ENCODE measurements around the gene CAMK1G. TPM values are rescaled to one million over a fixed set of nuclear protein-coding genes. Genes with fewer than 3 reads are reported as not detected.

The CAMK1G gene
- total and polyA plus RNA-seq, 8 donors, result 0.29 to 9.9 (median 8.2) TPM

DNA sequence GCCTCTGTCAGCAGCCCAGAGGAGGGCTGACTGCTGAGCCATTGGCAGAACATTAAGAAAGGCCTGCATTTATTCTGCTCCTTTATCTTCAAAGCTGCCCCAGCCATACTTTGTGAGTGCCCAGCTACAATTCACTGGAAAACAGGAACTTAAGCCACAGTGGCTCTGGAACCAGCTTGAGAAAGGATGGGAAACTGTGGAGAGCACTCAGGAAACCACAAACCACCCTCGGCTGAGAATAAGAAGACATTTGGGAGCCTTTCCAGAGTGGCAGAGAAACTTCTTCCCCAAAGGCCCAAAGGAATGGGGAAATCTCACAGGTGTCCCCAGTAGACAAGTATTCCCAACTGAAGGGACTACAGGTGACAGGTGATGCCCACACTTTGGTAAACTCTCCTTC lies 66.9 kb downstream of the CAMK1G start:
- TF ChIP-seq, protein P1, sequence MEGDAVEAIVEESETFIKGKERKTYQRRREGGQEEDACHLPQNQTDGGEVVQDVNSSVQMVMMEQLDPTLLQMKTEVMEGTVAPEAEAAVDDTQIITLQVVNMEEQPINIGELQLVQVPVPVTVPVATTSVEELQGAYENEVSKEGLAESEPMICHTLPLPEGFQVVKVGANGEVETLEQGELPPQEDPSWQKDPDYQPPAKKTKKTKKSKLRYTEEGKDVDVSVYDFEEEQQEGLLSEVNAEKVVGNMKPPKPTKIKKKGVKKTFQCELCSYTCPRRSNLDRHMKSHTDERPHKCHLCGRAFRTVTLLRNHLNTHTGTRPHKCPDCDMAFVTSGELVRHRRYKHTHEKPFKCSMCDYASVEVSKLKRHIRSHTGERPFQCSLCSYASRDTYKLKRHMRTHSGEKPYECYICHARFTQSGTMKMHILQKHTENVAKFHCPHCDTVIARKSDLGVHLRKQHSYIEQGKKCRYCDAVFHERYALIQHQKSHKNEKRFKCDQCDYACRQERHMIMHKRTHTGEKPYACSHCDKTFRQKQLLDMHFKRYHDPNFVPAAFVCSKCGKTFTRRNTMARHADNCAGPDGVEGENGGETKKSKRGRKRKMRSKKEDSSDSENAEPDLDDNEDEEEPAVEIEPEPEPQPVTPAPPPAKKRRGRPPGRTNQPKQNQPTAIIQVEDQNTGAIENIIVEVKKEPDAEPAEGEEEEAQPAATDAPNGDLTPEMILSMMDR (IDR thresholded peaks at IDR 0.05), result no peak
- DNase-seq (no peak), ATAC-seq (peak; percentile 2)
- Histone ChIP-seq H3K9me3 (no peaks in the 10 kb centered on the region), H3K27ac (peak overlapping the region; percentile 81 to 85), H3K4me1 (peaks cover 44 to 86% of the 10 kb centered on the region in 2 donors), H3K27me3 (no peaks in the 10 kb centered on the region), H3K4me3 (peak overlapping the region in 1 of 2 donors; percentile 35), H3K36me3 (no peaks in the 10 kb centered on the region)
- intact Hi-C loops (cut with DNase I), result no loop called here

DNA sequence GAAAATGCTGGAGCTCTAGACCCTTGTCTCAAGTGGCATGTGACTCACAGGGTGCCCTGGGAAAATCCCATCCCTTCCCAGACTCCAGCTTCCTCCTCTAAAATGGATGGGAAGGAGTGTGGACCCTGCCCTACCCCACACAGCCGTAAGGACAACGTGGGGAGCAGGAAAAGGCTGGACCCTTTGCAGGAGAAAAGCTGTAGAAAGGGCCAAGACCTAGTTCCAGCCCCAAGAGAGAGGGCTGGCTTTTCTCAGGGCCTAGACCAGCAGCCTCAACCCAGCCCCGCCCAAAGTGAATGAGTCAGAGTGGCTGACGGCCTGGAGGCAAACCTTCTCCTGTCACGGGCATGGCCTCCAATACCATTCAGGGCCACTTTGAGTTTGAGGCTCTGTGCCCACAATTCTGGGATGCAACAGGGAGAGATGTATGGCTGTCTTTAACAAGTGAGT lies 67.6 kb downstream of the CAMK1G start:
- H3K4me3 ChIP-seq, result peak overlapping the region in 1 of 2 donors; percentile 35
- intact Hi-C loops (cut with DNase I), result no loop called here
- TF ChIP-seq, protein P1 (IDR thresholded peaks at IDR 0.05), result no peak
- H3K27ac ChIP-seq, result peak overlapping the region; percentile 81 to 85
- H3K4me1 ChIP-seq, result peaks cover 42 to 93% of the 10 kb centered on the region in 2 donors
- DNase-seq, result peak in 2 of 4 donors; percentile 86 to 93
- no peaks in the 10 kb centered on the region for H3K27me3 ChIP-seq
- no peaks in the 10 kb centered on the region for H3K9me3 ChIP-seq
- peak; percentile 75 for ATAC-seq
- no peaks in the 10 kb centered on the region for H3K36me3 ChIP-seq

DNA sequence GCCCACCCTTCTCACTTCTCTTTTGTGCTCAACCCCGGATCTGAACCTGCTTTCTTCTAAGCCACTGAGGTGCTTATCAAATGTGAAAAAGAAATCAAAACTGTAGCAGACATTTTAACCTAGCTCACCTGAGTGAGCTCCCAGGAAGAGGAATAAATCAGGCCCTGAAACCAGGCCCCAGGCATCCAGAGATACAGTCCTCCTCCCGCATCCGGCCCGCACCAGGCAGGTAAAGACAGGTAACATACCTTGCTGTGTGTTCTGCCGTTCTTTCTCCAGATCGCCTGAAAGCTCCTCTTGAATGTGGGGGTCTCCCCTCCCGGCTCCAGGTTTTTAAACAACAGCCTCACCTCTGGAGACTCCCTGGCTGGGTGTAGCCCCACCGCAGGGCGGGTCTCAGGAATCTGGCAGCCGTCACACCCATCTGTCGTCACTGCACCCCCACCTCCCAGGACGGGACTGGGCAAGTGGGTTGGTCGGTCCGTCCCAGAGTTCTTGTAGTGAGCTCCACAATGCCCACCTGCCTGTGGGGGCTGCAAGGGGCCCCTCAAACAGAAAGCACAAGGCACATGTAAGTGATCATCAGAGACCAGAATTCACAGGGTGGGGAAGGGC lies 68.7 kb downstream of the CAMK1G start, which contains the start of gene LAMB3:
LAMB3 (minus strand) TSS at position 305 of the 615 bp plus-strand sequence. CDS start 1,481 bp downstream, outside the sequence.
- TF ChIP-seq, protein P1 (IDR thresholded peaks at IDR 0.05), result no peak
- Histone ChIP-seq H3K4me1 (peaks cover 35 to 93% of the 10 kb centered on the region in 2 donors), H3K4me3 (peak within 1 kb of the TSS; percentile 7 to 35), H3K27me3 (no peaks in the 10 kb centered on the region), H3K9me3 (no peaks in the 10 kb centered on the region), H3K27ac (peak within 1 kb of the TSS; percentile 81 to 85), H3K36me3 (no peaks in the 10 kb centered on the region)
- intact Hi-C loops (cut with DNase I), result no loop called here
- peak; percentile 69 for ATAC-seq
- DNase-seq, result peak in 3 of 4 donors; percentile 69 to 91 (median 78)

DNA sequence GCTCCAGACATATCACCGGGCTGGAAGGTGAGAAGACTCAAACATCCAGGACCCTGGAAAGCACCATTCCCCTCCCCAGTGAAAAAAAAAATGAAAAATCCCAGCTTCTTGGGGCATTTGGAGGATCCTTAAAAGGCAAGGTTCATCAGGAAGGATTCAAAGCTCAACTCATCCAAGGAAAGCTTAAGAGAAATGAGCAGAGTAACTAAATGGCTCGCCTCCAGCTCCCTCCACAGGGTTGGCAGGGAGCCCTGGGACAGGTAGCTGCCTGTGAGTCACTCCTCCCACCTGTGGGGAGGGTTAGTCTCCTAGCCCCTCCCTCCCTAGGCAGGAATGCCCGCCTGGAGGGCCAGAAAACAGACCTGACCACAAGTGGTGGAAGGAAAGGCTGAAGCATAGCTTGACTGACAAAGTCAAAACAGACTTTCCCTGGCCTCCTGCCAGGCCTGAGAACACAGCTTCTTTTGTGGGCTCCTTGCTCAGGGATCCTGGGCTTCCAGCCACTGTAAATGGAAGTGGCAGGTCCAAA lies 69.4 kb downstream of the CAMK1G start:
- intact Hi-C loops (cut with DNase I), result no loop called here
- ATAC-seq, result peak; percentile 81
- Histone ChIP-seq H3K36me3 (no peaks in the 10 kb centered on the region), H3K4me3 (peak overlapping the region in 1 of 2 donors; percentile 35), H3K27ac (peak overlapping the region; percentile 81 to 85), H3K27me3 (no peaks in the 10 kb centered on the region), H3K4me1 (peaks cover 35 to 93% of the 10 kb centered on the region in 2 donors), H3K9me3 (no peaks in the 10 kb centered on the region)
- TF ChIP-seq, protein P1 (IDR thresholded peaks at IDR 0.05), result no peak
- peak; percentile 71 to 93 (median 89) for DNase-seq

DNA sequence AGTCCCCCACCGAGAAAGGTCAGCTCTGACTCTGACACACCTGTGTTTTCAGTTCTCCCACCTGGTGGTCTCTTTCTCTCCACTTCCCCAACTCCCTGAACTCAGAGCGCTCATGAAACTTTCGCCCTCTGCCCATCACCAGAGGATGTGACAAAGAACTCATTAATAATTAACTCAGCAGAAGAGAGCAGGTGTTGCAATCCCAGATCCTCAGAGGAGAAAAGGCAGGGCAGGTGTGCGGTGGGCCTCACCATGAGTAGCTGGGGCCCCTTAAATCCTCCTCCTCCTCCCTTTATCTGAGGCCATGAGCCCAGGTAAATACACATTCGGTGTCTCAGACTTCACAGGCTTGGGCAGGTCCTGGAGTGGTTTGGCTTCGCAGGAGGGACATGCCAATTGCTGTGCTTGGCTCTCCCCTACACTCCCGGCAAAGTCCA lies 70.4 kb downstream of the CAMK1G start:
- H3K4me1 ChIP-seq, result peaks cover 26 to 92% of the 10 kb centered on the region in 2 donors
- ATAC-seq, result peak; percentile 12
- H3K27ac ChIP-seq, result peak overlapping the region; percentile 14 to 67
- TF ChIP-seq, protein P1 (IDR thresholded peaks at IDR 0.05), result no peak
- H3K36me3 ChIP-seq, result no peaks in the 10 kb centered on the region
- intact Hi-C loops (cut with DNase I), result no loop called here
- no peaks in the 10 kb centered on the region for H3K9me3 ChIP-seq
- DNase-seq, result peak in 1 of 4 donors; percentile 50
- no peak overlapping the region for H3K4me3 ChIP-seq
- H3K27me3 ChIP-seq, result no peaks in the 10 kb centered on the region
